Heart left ventricle (tissue), 16 donors: ENCODE data around the gene PLEKHA6. TPM values are rescaled to one million over a fixed set of nuclear protein-coding genes. Genes with fewer than 3 reads are reported as not detected.

Experiments used
- ATAC-seq, 4 donors: fragments of 200-7000 bp; cut with Tn5 transposase; one replicate each; pipeline ENCODE4 v1.9.1; 2020 to 2022; ENCODE audit warnings: moderate library complexity in 4 of 4, mild to moderate bottlenecking in 3 of 4, moderate number of reproducible peaks in 1 of 4
- DNase-seq, 5 donors: peaks; one replicate each; pipeline ENCODE4 v3.0.0-alpha.2; 2020
- H3K27ac ChIP-seq, 12 donors: fragments of 200-600 bp; sonication (generic) in 4 of 12; one replicate each; pipeline versions ENCODE4 v1.5.0 to v1.8.0; 2016 to 2022; ENCODE audit warnings: mild to moderate bottlenecking in 2 of 12
- H3K27me3 ChIP-seq, 9 donors: fragments of 200-600 bp; sonication (generic) in 2 of 9; one replicate each; pipeline versions ENCODE4 v1.5.1 to v1.8.0; 2016 to 2022; ENCODE audit warnings: mild to moderate bottlenecking in 3 of 9
- H3K36me3 ChIP-seq, 9 donors: fragments of 200-600 bp; sonication (generic) in 2 of 9; one replicate each; pipeline versions ENCODE4 v1.5.0 to v1.8.0; 2018 to 2022; ENCODE audit warnings: mild to moderate bottlenecking in 2 of 9
- H3K4me1 ChIP-seq, 12 donors: fragments of 200-600 bp; sonication (generic) in 4 of 12; one replicate each; pipeline versions ENCODE4 v1.5.0 to v1.8.0; 2016 to 2022; ENCODE audit warnings: mild to moderate bottlenecking in 3 of 12
- H3K4me3 ChIP-seq, 12 donors: fragments of 200-600 bp; sonication (generic) in 4 of 12; one replicate each; pipeline versions ENCODE4 v1.5.0 to v1.8.0; 2017 to 2022; ENCODE audit warnings: mild to moderate bottlenecking in 9 of 12, moderate library complexity in 4 of 12
- H3K9me3 ChIP-seq, 12 donors: fragments of 200-600 bp; sonication (generic) in 4 of 12; one replicate each; pipeline versions ENCODE4 v1.5.0 to v1.8.0; 2016 to 2022; ENCODE audit warnings: mild to moderate bottlenecking in 1 of 12
- POLR2A ChIP-seq, 2 donors: fragments of 450-650 bp; IDR thresholded peaks; one replicate each; pipeline ENCODE4 v1.6.1; 2017; ENCODE audit warnings: antibody characterized with exemption in 2 of 2, mild to moderate bottlenecking in 2 of 2, moderate library complexity in 2 of 2
- WGBS, 4 donors: extraction: QIAGEN DNeasy Blood & Tissue Kit in 2 of 4; methylation state at CpG; one replicate each; pipeline versions ENCODE4 v1.1.5 to v1.1.7; 2013 to 2018; 5-methylcytosine and 5-hydroxymethylcytosine counted together
- intact Hi-C, 10 donors: fragments of 100-400 bp; cut with DNase I; formaldehyde crosslinking; loops; one replicate each; pipeline versions ENCODE4 v1.11.1 to v1.14.2; 2022
- polyA plus RNA-seq, 2 donors: library from polyadenylated mRNA; stranded (reverse); fragments of 200-250 nt; gene quantifications; one replicate each; pipeline ENCODE4 v1.2.3, GENCODE V29; 2013
- total RNA-seq, 9 donors: library from RNA; depleted of rRNA in 2 of 9; stranded (reverse); fragments of >200 nt in 2 of 9; fragmentation: NEBNext Ultra II Directional in 3 of 9; extraction: Animal tissue kit (Norgen Biotek cat#: 25700) in 3 of 9; gene quantifications; one replicate each; pipeline versions ENCODE4 v1.1.0 to v1.2.4, GENCODE V29; 2016 to 2023
- TF ChIP-seq, protein P1 (sequence below), 12 donors: fragments of 200-600 bp; sonication (generic) in 4 of 12; IDR thresholded peaks; one replicate each; pipeline versions ENCODE4 v1.5.0 to v1.8.0; 2018 to 2022; ENCODE audit warnings: antibody characterized with exemption in 12 of 12, mild to moderate bottlenecking in 5 of 12
- donor health status: ischemic (EF 13 %, LVEDD 7.1; RV severe dilation, severe dysfunction).
- donor health status: healthy with polysubstance abuse.
- donor health status: DM: no; HTN: yes; CAD: no.
- donor health status: DM: no; HTN: no; CAD: no.
- donor health status: ischemic (EF 25% LVEDD 6.9; RV normal size, moderate dysfunction).
- donor health status: ischemic (EF 25% LVEDD 5.7; RV mildly dilated, moderate dysfunction).
- donor health status: healthy.
- donor health status: DM: yes; HTN: yes; CAD: no.
- donor health status: ischemic (EF 35%, LVEDD 5.7; RV mildly dilated, moderate dysfunction).
- donor health status: nonischemic (EF 11% LVEDD 7.7; RV severe dilation, severe dysfunction).
- donor health status: DM: yes; HTN: yes; CAD: no.
- donor health status: PGD.
- donor health status: ischemic (EF 29% LVEDD 5.4; RV normal size, mild dysfunction).
- donor health status: nonischemic (EF 23%, LVEDD 6.1; RV moderate dilation, normal function).

The PLEKHA6 gene
- total and polyA plus RNA-seq, 11 donors, result 5.2 to 33.2 (median 18.9) TPM

GRCh38 chr1:204213668-204214662 is 145.8 kb downstream of the PLEKHA6 start, which contains the start of gene GOLT1A:
Gene GOLT1A (minus strand): TSS chr1:204213988. CDS start chr1:204213906, 82 bp downstream.
- no peak for TF ChIP-seq POLR2A (IDR thresholded peaks at IDR 0.05)
- TF ChIP-seq, protein P1, sequence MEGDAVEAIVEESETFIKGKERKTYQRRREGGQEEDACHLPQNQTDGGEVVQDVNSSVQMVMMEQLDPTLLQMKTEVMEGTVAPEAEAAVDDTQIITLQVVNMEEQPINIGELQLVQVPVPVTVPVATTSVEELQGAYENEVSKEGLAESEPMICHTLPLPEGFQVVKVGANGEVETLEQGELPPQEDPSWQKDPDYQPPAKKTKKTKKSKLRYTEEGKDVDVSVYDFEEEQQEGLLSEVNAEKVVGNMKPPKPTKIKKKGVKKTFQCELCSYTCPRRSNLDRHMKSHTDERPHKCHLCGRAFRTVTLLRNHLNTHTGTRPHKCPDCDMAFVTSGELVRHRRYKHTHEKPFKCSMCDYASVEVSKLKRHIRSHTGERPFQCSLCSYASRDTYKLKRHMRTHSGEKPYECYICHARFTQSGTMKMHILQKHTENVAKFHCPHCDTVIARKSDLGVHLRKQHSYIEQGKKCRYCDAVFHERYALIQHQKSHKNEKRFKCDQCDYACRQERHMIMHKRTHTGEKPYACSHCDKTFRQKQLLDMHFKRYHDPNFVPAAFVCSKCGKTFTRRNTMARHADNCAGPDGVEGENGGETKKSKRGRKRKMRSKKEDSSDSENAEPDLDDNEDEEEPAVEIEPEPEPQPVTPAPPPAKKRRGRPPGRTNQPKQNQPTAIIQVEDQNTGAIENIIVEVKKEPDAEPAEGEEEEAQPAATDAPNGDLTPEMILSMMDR (IDR thresholded peaks at IDR 0.05), result peak; percentile 47 to 84 (median 72)
- Histone ChIP-seq H3K4me1 (peaks cover 0 to 11% (median 8%) of the 10 kb centered on the region in 12 donors), H3K36me3 (no peaks in the 10 kb centered on the region), H3K4me3 (peak within 1 kb of the TSS in 9 of 12 donors; percentile 9 to 40 (median 23)), H3K27ac (no peak within 1 kb of the TSS), H3K27me3 (peaks cover 0 to 8% (median 0%) of the 10 kb centered on the region in 9 donors), H3K9me3 (no peaks in the 10 kb centered on the region)
- intact Hi-C loops, result loop anchor here (1.0 to 5.0 kb wide), 3 partner anchors 148 to 149 kb away; no protein-coding TSS in a partner anchor
- ATAC-seq (peak; percentile 49 to 85 (median 76)), DNase-seq (peak; percentile 49 to 74 (median 56))
- 12 to 22% (median 13%) methylated on average over 26 to 41 of the region's 41 CpGs for WGBS, 4 donors

DNA sequence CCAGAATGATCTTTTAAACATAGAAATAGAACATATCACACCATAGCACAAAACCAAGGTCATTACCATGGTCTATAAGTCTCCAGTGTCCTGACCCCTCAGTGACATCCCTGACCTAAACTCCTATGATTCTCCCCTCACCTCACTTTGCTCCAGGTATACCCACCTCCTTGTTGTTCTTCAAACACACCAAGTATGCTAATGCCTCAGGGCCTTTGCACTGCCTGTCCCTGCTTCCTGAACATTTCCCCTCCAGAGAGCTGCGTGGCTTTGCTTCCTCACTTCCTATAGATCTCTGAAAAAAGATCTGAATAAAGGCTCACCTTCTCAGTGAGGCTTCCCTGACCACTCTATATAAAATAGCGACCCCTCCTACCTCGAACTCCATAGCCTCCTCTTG is 147.0 kb downstream of the PLEKHA6 start:
- peaks cover 0 to 8% (median 0%) of the 10 kb centered on the region in 9 donors for H3K27me3 ChIP-seq
- peaks cover 0 to 11% (median 8%) of the 10 kb centered on the region in 12 donors for H3K4me1 ChIP-seq
- no peaks in the 10 kb centered on the region for H3K9me3 ChIP-seq
- H3K4me3 ChIP-seq, result no peak overlapping the region
- 91 to 95% (median 93%) methylated on average over 3 of the region's 3 CpGs for WGBS, 4 donors
- ATAC-seq (no peak), DNase-seq (no peak)
- H3K27ac ChIP-seq, result no peak overlapping the region
- no peak for TF ChIP-seq POLR2A (IDR thresholded peaks at IDR 0.05)
- intact Hi-C loops, result loop anchor here in 1 of 10 donors (5.0 kb wide), 1 partner anchor 150 kb away; no protein-coding TSS in a partner anchor
- H3K36me3 ChIP-seq, result no peaks in the 10 kb centered on the region

- H3K4me1 ChIP-seq, result peaks cover 0 to 14% (median 8%) of the 10 kb centered on the region in 12 donors
Measured at GRCh38 chr1:204211046-204211445, 148.7 kb downstream of the PLEKHA6 start.

GRCh38 chr1:204207136-204207616 is 152.6 kb downstream of the PLEKHA6 start:
- no peaks in the 10 kb centered on the region for H3K9me3 ChIP-seq
- TF ChIP-seq, protein P1 (IDR thresholded peaks at IDR 0.05), result peak; percentile 77 to 96 (median 89)
- TF ChIP-seq POLR2A (IDR thresholded peaks at IDR 0.05), result no peak
- no peak overlapping the region for H3K4me3 ChIP-seq
- intact Hi-C loops, result loop anchor here in 9 of 10 donors (1.0 to 10.0 kb wide), 9 partner anchors 44 to 352 kb away; partner anchors contain the start of gene SNRPE (in 7 of the 9)
- DNase-seq, result peak; percentile 48 to 86 (median 63)
- WGBS, 4 donors, result 20 to 43% (median 21%) methylated on average over 6 to 13 of the region's 13 CpGs
- no peaks in the 10 kb centered on the region for H3K36me3 ChIP-seq
- no peak overlapping the region for H3K27ac ChIP-seq
- peak; percentile 78 to 91 (median 86) for ATAC-seq
- H3K27me3 ChIP-seq, result peaks cover 0 to 28% (median 0%) of the 10 kb centered on the region in 9 donors
- peaks cover 0 to 4% (median 0%) of the 10 kb centered on the region in 12 donors for H3K4me1 ChIP-seq

More at GRCh38 chr1:204211046-204211445, 148.7 kb downstream of the PLEKHA6 start:
- Histone ChIP-seq H3K27me3 (peaks cover 0 to 16% (median 0%) of the 10 kb centered on the region in 9 donors), H3K36me3 (no peaks in the 10 kb centered on the region), H3K27ac (no peak overlapping the region), H3K9me3 (no peaks in the 10 kb centered on the region), H3K4me3 (no peak overlapping the region)
- ATAC-seq (no peak), DNase-seq (no peak)
- intact Hi-C loops, result loop anchor here in 1 of 10 donors (5.0 kb wide), 1 partner anchor 151 kb away; no protein-coding TSS in a partner anchor
- no peak for TF ChIP-seq POLR2A (IDR thresholded peaks at IDR 0.05)
- TF ChIP-seq, protein P1 (IDR thresholded peaks at IDR 0.05), result no peak
- WGBS, 4 donors, result 81 to 89% (median 87%) methylated on average over 7 of the region's 7 CpGs
